Measurements from ENCODE around the gene SIM1.

Gene SIM1

DNA sequence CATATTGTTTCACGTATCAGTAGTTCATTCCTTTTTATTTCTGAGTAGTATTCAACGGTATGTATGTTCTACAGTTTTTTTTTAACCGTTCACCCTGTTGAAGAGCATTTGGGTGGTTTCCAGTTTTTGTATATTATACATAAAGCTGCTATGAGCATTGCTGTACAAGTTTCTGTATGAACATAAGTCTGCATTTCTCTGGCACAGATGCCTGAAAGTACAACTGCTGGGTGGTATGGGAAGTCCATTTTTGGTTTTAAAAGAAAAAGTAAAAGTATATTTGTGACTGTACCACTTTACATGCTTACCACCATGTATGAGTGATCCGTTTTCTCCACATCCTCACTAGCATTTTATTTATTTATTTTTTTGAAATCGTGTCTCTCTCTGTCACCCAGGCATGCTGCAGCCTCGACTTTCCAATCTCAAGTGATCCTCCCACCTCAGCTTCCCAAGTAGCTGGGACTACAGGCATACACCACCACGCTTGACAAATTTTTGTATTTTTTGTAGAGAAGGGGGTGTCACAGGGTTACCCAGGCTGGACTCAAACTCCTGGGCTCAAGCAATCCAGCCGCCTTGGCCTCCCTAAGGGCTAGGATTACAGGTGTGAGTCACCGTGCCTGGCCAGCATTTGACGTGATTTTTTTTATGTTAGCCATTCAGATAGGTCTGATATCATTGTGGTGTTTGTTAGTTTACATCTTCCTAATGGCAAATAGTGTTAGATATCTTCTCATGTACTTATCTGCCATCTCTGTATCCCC is 11.0 kb upstream of the SIM1 start:
- Histone ChIP-seq H3K18ac (ENCODE audit: low read length) (no peak overlapping the region), H3K56ac (ENCODE audit: low read length) (no peak overlapping the region), H3K4me1 (ENCODE audit: control insufficient read depth, low read depth, low read length) (no peaks in the 10 kb centered on the region), H3K27me3 (ENCODE audit: insufficient read depth, low read length, poor library complexity) (no peaks in the 10 kb centered on the region), H3K79me2 (ENCODE audit: control insufficient read depth, insufficient read depth, low read length) (no peaks in the 10 kb centered on the region), H3K4ac (ENCODE audit: low read depth, low read length) (no peak overlapping the region), H2AK5ac (ENCODE audit: low read length) (no peak overlapping the region), H3K9ac (ENCODE audit: low read length) (no peak overlapping the region), H3K23ac (ENCODE audit: low read length) (no peak overlapping the region), H3K79me1 (ENCODE audit: low read length) (no peaks in the 10 kb centered on the region), H4K8ac (ENCODE audit: low read depth, low read length) (no peak overlapping the region), H3K27ac (ENCODE audit: low read depth, low read length) (no peak overlapping the region), H3K36me3 (ENCODE audit: control insufficient read depth, insufficient read depth, low read length) (no peaks in the 10 kb centered on the region), H2BK120ac (ENCODE audit: low read depth, low read length) (no peak overlapping the region), H3K4me3 (ENCODE audit: low read length) (no peak overlapping the region), H4K5ac (ENCODE audit: low read length) (no peak overlapping the region), H3K4me2 (ENCODE audit: low read length) (no peak overlapping the region), H2BK5ac (ENCODE audit: low read length) (no peak overlapping the region), H2BK15ac (replicated peaks; ENCODE audit: low read depth) (no peak overlapping the region)
- WGBS (ENCODE audit: extremely low coverage, insufficient coverage, low lambda C conversion rate): no CpG with 5 or more reads among the region's 10 CpGs
- DNase-seq: no peak

DNA sequence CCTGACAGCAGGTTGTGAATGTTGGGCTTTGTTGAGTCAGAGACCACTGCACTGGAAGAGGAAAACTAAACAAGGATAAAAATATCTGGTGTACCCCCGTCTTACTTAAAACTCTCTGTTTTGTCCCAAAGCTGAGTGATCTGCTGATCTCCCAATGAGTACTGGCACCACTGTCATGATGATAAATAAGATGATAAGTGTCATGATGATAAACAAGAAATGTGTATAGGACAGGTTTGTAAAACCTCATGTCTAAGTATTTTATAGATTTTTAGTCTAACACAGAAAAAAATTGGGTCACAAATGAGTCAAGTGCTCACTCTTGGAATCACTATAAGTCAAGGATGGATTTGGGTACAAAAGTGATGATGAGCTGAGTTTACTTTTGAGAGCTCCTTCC is 8.5 kb upstream of the SIM1 start:
- Histone ChIP-seq H3K56ac (ENCODE audit: low read length) (no peak overlapping the region), H3K23ac (ENCODE audit: low read length) (no peak overlapping the region), H3K27me3 (ENCODE audit: insufficient read depth, low read length, poor library complexity) (peaks cover 20% of the 10 kb centered on the region), H4K5ac (ENCODE audit: low read length) (no peak overlapping the region), H2AK5ac (ENCODE audit: low read length) (no peak overlapping the region), H2BK5ac (ENCODE audit: low read length) (no peak overlapping the region), H2BK120ac (ENCODE audit: low read depth, low read length) (no peak overlapping the region), H3K4me2 (ENCODE audit: low read length) (no peak overlapping the region), H2BK15ac (replicated peaks; ENCODE audit: low read depth) (no peak overlapping the region), H3K18ac (ENCODE audit: low read length) (no peak overlapping the region), H3K4me3 (ENCODE audit: low read length) (no peak overlapping the region), H4K8ac (ENCODE audit: low read depth, low read length) (no peak overlapping the region), H3K79me2 (ENCODE audit: control insufficient read depth, insufficient read depth, low read length) (no peaks in the 10 kb centered on the region), H3K9ac (ENCODE audit: low read length) (no peak overlapping the region), H3K4me1 (ENCODE audit: control insufficient read depth, low read depth, low read length) (no peaks in the 10 kb centered on the region), H3K4ac (ENCODE audit: low read depth, low read length) (no peak overlapping the region), H3K27ac (ENCODE audit: low read depth, low read length) (no peak overlapping the region), H3K79me1 (ENCODE audit: low read length) (no peaks in the 10 kb centered on the region), H3K36me3 (ENCODE audit: control insufficient read depth, insufficient read depth, low read length) (no peaks in the 10 kb centered on the region)
- DNase-seq: no peak
- no CpG with 5 or more reads among the region's 1 CpG for WGBS (ENCODE audit: extremely low coverage, insufficient coverage, low lambda C conversion rate)

DNA sequence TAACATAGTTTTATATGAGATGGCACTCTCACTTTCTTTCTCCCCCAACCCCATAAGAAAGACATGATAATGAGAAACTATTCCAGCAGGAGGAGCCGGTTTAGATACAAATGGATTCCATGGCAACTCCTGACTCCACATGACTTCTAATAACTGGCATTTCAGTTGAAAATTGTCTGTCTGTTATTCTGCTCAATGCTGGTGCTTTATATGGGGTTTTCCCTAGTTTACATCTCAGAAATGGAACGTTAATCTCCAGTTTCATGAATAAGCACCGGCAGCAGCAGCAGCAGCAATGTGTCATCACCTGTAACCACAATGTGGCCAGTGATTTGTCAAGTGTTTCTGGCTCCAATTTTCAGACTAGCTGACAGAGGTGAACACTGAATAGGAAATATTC is 8.0 kb upstream of the SIM1 start:
- Histone ChIP-seq H4K5ac (ENCODE audit: low read length) (no peak overlapping the region), H3K4me3 (ENCODE audit: low read length) (no peak overlapping the region), H3K4me1 (ENCODE audit: control insufficient read depth, low read depth, low read length) (no peaks in the 10 kb centered on the region), H3K79me1 (ENCODE audit: low read length) (no peaks in the 10 kb centered on the region), H3K4ac (ENCODE audit: low read depth, low read length) (no peak overlapping the region), H2BK15ac (replicated peaks; ENCODE audit: low read depth) (no peak overlapping the region), H3K27ac (ENCODE audit: low read depth, low read length) (no peak overlapping the region), H2BK5ac (ENCODE audit: low read length) (no peak overlapping the region), H2AK5ac (ENCODE audit: low read length) (no peak overlapping the region), H4K8ac (ENCODE audit: low read depth, low read length) (no peak overlapping the region), H3K9ac (ENCODE audit: low read length) (no peak overlapping the region), H3K79me2 (ENCODE audit: control insufficient read depth, insufficient read depth, low read length) (no peaks in the 10 kb centered on the region), H3K4me2 (ENCODE audit: low read length) (no peak overlapping the region), H3K27me3 (ENCODE audit: insufficient read depth, low read length, poor library complexity) (peaks cover 25% of the 10 kb centered on the region), H3K36me3 (ENCODE audit: control insufficient read depth, insufficient read depth, low read length) (no peaks in the 10 kb centered on the region), H3K23ac (ENCODE audit: low read length) (no peak overlapping the region), H3K56ac (ENCODE audit: low read length) (no peak overlapping the region), H3K18ac (ENCODE audit: low read length) (no peak overlapping the region), H2BK120ac (ENCODE audit: low read depth, low read length) (no peak overlapping the region)
- no peak for DNase-seq
- no CpG with 5 or more reads among the region's 3 CpGs for WGBS (ENCODE audit: extremely low coverage, insufficient coverage, low lambda C conversion rate)

DNA sequence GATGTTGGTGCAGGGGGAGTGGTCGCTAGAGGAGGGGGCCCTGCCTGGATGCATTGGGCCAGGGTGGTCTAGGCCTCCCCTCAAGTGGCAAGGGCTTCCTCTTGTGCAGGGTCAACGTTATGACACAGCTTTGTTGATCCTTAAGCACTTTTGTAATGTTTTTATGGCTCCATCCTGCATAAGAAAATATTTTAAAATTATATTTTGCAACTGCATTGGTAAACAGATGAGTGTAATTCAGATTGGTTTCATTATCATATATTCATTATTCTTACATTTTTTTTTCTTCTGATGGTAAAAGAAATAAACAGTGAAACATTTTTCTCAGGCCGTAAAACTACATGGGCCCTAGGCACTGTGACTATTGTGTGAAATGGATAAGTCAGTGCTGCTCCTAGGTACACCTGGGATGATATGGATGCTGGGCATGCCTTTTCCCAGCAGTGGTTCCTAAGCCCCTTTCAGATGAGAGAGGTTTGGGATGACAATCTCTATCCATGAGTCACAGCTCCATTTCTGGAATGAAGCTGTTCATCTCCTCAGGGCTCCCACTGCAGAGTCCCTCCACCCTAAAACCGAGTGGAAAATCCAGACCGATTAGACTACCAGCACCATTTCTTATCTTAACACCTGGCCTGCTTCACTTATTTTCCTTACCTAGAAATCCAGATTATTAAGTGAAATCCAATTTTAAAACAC is 5.8 kb upstream of the SIM1 start:
- WGBS (ENCODE audit: extremely low coverage, insufficient coverage, low lambda C conversion rate): no CpG with 5 or more reads among the region's 5 CpGs
- Histone ChIP-seq H3K79me1 (ENCODE audit: low read length) (no peaks in the 10 kb centered on the region), H3K36me3 (ENCODE audit: control insufficient read depth, insufficient read depth, low read length) (no peaks in the 10 kb centered on the region), H3K4me2 (ENCODE audit: low read length) (no peak overlapping the region), H2BK15ac (replicated peaks; ENCODE audit: low read depth) (no peak overlapping the region), H3K4me3 (ENCODE audit: low read length) (no peak overlapping the region), H2BK5ac (ENCODE audit: low read length) (no peak overlapping the region), H4K5ac (ENCODE audit: low read length) (no peak overlapping the region), H3K23ac (ENCODE audit: low read length) (no peak overlapping the region), H3K9ac (ENCODE audit: low read length) (no peak overlapping the region), H3K27ac (ENCODE audit: low read depth, low read length) (no peak overlapping the region), H3K18ac (ENCODE audit: low read length) (no peak overlapping the region), H3K4ac (ENCODE audit: low read depth, low read length) (no peak overlapping the region), H4K8ac (ENCODE audit: low read depth, low read length) (no peak overlapping the region), H3K4me1 (ENCODE audit: control insufficient read depth, low read depth, low read length) (peaks cover 5% of the 10 kb centered on the region), H3K27me3 (ENCODE audit: insufficient read depth, low read length, poor library complexity) (peaks cover 45% of the 10 kb centered on the region), H3K79me2 (ENCODE audit: control insufficient read depth, insufficient read depth, low read length) (no peaks in the 10 kb centered on the region), H2AK5ac (ENCODE audit: low read length) (no peak overlapping the region), H3K56ac (ENCODE audit: low read length) (no peak overlapping the region), H2BK120ac (ENCODE audit: low read depth, low read length) (no peak overlapping the region)
- DNase-seq: no peak

DNA sequence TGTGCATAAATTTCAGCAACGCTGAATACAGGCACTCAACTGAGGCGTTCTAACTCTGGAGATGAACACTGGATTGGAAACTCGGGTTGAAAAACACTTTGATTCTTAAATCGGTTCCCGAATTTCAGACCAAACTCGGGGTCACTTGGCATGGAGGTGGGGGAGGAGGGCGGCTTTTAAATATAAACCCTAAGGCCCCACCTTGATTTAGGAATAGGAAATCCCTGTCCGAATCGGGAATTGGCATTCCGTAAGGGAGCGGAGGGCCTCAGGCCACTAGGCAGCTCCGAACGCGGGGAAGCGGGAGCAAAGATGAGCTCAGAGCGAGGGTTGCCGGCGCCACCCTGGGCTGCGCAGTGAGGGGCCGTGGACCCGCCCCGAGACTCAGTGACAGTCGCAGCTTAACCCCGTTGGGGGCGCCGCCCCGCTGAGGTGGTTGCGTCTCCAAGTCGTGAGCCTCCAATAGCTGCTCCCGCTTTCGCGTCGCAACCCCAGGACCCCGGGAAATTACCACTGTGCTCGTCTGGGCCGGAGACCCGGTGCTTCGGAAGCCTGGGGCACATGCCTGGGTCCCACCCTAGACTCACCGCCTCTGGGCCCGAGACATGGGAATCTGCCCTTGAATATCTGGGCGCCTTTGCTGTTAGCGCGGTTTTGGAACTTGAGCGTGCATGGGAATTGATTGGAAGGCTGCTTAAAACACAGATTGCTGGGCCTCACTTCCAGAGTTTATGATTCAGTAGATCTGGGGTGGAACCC is 4.6 kb upstream of the SIM1 start:
- H3K4ac ChIP-seq (ENCODE audit: low read depth, low read length): no peak overlapping the region
- peaks cover 54% of the 10 kb centered on the region for H3K27me3 ChIP-seq (ENCODE audit: insufficient read depth, low read length, poor library complexity)
- DNase-seq: no peak
- H3K79me1 ChIP-seq (ENCODE audit: low read length): no peaks in the 10 kb centered on the region
- WGBS (ENCODE audit: extremely low coverage, insufficient coverage, low lambda C conversion rate): no CpG with 5 or more reads among the region's 44 CpGs
- H3K56ac ChIP-seq (ENCODE audit: low read length): no peak overlapping the region
- peaks cover 5% of the 10 kb centered on the region for H3K4me1 ChIP-seq (ENCODE audit: control insufficient read depth, low read depth, low read length)
- no peak overlapping the region for H2BK15ac ChIP-seq (replicated peaks; ENCODE audit: low read depth)
- no peaks in the 10 kb centered on the region for H3K79me2 ChIP-seq (ENCODE audit: control insufficient read depth, insufficient read depth, low read length)
- no peak overlapping the region for H3K4me3 ChIP-seq (ENCODE audit: low read length)
- no peak overlapping the region for H3K4me2 ChIP-seq (ENCODE audit: low read length)
- H3K36me3 ChIP-seq (ENCODE audit: control insufficient read depth, insufficient read depth, low read length): no peaks in the 10 kb centered on the region
- H2BK120ac ChIP-seq (ENCODE audit: low read depth, low read length): no peak overlapping the region
- H2AK5ac ChIP-seq (ENCODE audit: low read length): no peak overlapping the region
- H3K23ac ChIP-seq (ENCODE audit: low read length): no peak overlapping the region
- H4K5ac ChIP-seq (ENCODE audit: low read length): no peak overlapping the region
- H4K8ac ChIP-seq (ENCODE audit: low read depth, low read length): no peak overlapping the region
- H3K9ac ChIP-seq (ENCODE audit: low read length): no peak overlapping the region
- no peak overlapping the region for H2BK5ac ChIP-seq (ENCODE audit: low read length)
- H3K18ac ChIP-seq (ENCODE audit: low read length): no peak overlapping the region
- no peak overlapping the region for H3K27ac ChIP-seq (ENCODE audit: low read depth, low read length)
